ENCODE results near the gene TMEM179B. TPM values are rescaled to one million over a fixed set of nuclear protein-coding genes. Genes with fewer than 3 reads are reported as not detected.

Gene TMEM179B
- total and polyA plus RNA-seq, 2 of the 13 experiments (the other 11 are each of a cell fraction or from before 2014, with no cell fraction given), result 24.8 to 25.7 TPM

DNA sequence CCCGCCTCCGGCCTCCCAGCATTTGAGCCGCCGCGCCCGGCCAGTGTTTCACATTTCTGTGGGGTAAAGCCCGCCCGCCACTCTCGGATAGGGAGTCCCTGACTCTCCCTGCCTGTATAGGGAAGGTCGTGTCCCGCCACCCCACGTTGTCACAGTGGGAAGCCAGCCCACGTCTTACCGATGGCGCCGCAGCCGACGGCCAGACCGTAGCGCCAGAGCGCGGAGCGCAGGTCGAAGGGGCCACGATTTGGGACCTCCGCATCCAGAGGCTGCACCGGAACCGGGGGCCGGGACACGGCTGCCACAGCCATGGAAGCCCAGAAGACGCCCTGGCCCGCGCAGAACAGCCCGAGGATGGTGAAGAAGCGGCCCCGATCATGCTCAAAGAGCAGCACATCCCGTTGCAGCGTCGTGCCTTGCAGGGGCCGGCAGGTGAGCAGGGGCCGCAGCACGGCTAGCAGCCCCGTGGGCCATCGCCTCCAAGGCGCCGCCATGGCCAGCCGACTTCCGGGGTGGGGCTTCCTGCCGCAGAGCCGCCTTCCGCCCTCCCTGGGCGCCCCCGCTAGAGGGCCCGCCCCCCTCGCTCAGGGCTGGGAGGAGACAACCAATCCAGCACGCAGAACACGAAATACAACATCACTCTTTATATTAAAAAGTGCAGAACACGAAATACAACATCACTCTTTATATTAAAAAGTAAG lies 4.4 kb downstream of the TMEM179B start, which contains the start of gene TMEM223 (continued):
- TF ChIP-seq, protein P1, sequence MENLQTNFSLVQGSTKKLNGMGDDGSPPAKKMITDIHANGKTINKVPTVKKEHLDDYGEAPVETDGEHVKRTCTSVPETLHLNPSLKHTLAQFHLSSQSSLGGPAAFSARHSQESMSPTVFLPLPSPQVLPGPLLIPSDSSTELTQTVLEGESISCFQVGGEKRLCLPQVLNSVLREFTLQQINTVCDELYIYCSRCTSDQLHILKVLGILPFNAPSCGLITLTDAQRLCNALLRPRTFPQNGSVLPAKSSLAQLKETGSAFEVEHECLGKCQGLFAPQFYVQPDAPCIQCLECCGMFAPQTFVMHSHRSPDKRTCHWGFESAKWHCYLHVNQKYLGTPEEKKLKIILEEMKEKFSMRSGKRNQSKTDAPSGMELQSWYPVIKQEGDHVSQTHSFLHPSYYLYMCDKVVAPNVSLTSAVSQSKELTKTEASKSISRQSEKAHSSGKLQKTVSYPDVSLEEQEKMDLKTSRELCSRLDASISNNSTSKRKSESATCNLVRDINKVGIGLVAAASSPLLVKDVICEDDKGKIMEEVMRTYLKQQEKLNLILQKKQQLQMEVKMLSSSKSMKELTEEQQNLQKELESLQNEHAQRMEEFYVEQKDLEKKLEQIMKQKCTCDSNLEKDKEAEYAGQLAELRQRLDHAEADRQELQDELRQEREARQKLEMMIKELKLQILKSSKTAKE (CRISPR knock-in tag; IDR thresholded peaks at IDR 0.05; ENCODE audit: borderline replicate concordance), result 0 out of 2 replicates have a peak, but pooled peaks have one; percentile 29
- TF ChIP-seq ZNF3 (CRISPR knock-in tag; IDR thresholded peaks at IDR 0.05) (no peak), ZNF883 (CRISPR knock-in tag; IDR thresholded peaks at IDR 0.05; ENCODE audit: not compliant biosample characterization) (peak; percentile 81), ZNF607 (CRISPR knock-in tag; IDR thresholded peaks at IDR 0.05; ENCODE audit: borderline replicate concordance) (peak; percentile 79), SPEN (CRISPR knock-in tag; IDR thresholded peaks at IDR 0.05; ENCODE audit: low read depth) (peak; percentile 85; the same call in 1 of the 2 replicates), ONECUT2 (CRISPR knock-in tag; IDR thresholded peaks at IDR 0.05) (no peak), ZNF468 (CRISPR knock-in tag; IDR thresholded peaks at IDR 0.05) (0 out of 2 replicates have a peak, but pooled peaks have one; percentile 69), ZNF326 (CRISPR knock-in tag; IDR thresholded peaks at IDR 0.05; ENCODE audit: borderline replicate concordance) (peak; percentile 28; the same call in 1 of the 2 replicates), DMAP1 (CRISPR knock-in tag; IDR thresholded peaks at IDR 0.05) (peak; percentile 74; the same call in 1 of the 2 replicates), SRF (IDR thresholded peaks at IDR 0.05; ENCODE audit: low read depth, low read length) (no peak), KLF12 (CRISPR knock-in tag; IDR thresholded peaks at IDR 0.05; ENCODE audit: borderline replicate concordance) (no peak), ATAD3A (CRISPR knock-in tag; IDR thresholded peaks at IDR 0.05) (no peak), MAFK (conservative IDR thresholded peaks at IDR 0.05 in 1 of 2, IDR thresholded peaks at IDR 0.05 in 1 of 2; ENCODE audit: low read length in 2 of 2) (no peak), ZMYM2 (CRISPR knock-in tag; IDR thresholded peaks at IDR 0.05) (no peak)
- TF ChIP-seq, protein P2, sequence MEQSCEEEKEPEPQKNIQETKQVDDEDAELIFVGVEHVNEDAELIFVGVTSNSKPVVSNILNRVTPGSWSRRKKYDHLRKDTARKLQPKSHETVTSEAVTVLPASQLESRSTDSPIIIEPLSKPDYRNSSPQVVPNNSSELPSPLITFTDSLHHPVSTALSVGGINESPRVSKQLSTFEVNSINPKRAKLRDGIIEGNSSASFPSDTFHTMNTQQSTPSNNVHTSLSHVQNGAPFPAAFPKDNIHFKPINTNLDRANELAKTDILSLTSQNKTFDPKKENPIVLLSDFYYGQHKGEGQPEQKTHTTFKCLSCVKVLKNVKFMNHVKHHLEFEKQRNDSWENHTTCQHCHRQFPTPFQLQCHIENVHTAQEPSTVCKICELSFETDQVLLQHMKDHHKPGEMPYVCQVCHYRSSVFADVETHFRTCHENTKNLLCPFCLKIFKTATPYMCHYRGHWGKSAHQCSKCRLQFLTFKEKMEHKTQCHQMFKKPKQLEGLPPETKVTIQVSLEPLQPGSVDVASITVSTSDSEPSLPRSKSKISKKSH (CRISPR knock-in tag; IDR thresholded peaks at IDR 0.05; ENCODE audit: borderline replicate concordance), result no peak
- TF ChIP-seq, protein P3, sequence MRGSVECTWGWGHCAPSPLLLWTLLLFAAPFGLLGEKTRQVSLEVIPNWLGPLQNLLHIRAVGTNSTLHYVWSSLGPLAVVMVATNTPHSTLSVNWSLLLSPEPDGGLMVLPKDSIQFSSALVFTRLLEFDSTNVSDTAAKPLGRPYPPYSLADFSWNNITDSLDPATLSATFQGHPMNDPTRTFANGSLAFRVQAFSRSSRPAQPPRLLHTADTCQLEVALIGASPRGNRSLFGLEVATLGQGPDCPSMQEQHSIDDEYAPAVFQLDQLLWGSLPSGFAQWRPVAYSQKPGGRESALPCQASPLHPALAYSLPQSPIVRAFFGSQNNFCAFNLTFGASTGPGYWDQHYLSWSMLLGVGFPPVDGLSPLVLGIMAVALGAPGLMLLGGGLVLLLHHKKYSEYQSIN (CRISPR knock-in tag; IDR thresholded peaks at IDR 0.05; ENCODE audit: borderline replicate concordance), result no peak
- TF ChIP-seq, protein P4, sequence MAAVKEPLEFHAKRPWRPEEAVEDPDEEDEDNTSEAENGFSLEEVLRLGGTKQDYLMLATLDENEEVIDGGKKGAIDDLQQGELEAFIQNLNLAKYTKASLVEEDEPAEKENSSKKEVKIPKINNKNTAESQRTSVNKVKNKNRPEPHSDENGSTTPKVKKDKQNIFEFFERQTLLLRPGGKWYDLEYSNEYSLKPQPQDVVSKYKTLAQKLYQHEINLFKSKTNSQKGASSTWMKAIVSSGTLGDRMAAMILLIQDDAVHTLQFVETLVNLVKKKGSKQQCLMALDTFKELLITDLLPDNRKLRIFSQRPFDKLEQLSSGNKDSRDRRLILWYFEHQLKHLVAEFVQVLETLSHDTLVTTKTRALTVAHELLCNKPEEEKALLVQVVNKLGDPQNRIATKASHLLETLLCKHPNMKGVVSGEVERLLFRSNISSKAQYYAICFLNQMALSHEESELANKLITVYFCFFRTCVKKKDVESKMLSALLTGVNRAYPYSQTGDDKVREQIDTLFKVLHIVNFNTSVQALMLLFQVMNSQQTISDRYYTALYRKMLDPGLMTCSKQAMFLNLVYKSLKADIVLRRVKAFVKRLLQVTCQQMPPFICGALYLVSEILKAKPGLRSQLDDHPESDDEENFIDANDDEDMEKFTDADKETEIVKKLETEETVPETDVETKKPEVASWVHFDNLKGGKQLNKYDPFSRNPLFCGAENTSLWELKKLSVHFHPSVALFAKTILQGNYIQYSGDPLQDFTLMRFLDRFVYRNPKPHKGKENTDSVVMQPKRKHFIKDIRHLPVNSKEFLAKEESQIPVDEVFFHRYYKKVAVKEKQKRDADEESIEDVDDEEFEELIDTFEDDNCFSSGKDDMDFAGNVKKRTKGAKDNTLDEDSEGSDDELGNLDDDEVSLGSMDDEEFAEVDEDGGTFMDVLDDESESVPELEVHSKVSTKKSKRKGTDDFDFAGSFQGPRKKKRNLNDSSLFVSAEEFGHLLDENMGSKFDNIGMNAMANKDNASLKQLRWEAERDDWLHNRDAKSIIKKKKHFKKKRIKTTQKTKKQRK (IDR thresholded peaks at IDR 0.05; ENCODE audit: low read length), result no peak
- TF ChIP-seq, protein P5, sequence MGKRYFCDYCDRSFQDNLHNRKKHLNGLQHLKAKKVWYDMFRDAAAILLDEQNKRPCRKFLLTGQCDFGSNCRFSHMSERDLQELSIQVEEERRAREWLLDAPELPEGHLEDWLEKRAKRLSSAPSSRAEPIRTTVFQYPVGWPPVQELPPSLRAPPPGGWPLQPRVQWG (CRISPR knock-in tag; IDR thresholded peaks at IDR 0.05; ENCODE audit: borderline replicate concordance, low read depth), result no peak
